Hypothalamus (tissue), 51 donors: ENCODE data around the gene GNB3.
"Not testable (repeated sequence)": the region's sequence is repeated elsewhere in the genome, so short reads cannot be mapped to it uniquely, and the experiment has no call there.

Experiments
- DNase-seq, 51 donors: peaks; one replicate each; lab custom pipeline; 2025; lab: John Stamatoyannopoulos, UW

Gene GNB3

DNA sequence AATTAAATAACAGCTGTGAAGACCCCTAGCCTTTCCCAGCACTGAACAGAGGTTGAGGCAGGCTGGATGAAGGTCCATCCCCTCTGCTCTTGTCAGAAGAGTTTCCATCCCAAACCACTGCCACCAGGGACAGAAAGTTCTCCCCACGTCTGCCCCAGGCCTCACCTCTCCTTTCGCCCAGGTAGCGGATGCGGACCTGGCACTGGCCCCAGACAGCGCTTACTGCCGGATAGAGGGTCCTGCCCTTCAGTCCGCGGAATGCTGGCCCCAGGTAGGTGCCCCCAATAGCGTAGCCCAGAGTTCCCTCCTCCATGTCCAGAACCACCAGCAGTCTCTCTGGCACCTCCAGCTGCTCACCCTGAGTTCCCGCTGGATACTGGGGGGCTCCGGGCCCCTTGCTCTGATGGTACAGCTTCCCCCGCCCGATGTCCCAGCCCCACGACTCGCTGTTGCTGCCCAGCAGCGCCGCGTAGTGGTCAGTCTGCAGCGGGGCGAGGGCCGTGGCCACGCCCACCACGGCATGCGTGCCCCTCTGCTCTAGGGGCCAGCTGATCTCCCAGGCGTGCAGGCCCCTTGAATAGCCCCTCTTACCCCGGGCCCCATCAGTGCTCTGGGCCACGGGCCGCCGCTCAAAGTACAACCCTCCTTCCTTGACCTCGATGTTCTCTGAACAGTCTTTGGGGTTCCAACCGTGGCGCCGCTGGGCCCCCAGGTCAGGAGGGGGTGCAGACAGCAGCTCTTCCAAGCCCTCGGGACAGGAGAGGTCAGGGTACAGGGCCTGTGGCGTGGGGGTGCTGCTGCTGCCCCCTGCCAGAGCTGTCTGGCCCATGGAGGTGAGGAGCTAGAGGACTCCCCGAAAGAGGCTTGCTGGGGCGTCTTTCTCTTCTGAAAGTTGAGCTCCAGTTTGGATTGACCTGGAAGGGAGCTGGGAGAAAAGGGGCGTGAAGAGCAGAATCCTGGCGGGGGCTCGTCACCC is 31.6 kb downstream of the GNB3 start:
- DNase-seq = peak in 49 of 51 donors; percentile 18 to 86 (median 68)

DNA sequence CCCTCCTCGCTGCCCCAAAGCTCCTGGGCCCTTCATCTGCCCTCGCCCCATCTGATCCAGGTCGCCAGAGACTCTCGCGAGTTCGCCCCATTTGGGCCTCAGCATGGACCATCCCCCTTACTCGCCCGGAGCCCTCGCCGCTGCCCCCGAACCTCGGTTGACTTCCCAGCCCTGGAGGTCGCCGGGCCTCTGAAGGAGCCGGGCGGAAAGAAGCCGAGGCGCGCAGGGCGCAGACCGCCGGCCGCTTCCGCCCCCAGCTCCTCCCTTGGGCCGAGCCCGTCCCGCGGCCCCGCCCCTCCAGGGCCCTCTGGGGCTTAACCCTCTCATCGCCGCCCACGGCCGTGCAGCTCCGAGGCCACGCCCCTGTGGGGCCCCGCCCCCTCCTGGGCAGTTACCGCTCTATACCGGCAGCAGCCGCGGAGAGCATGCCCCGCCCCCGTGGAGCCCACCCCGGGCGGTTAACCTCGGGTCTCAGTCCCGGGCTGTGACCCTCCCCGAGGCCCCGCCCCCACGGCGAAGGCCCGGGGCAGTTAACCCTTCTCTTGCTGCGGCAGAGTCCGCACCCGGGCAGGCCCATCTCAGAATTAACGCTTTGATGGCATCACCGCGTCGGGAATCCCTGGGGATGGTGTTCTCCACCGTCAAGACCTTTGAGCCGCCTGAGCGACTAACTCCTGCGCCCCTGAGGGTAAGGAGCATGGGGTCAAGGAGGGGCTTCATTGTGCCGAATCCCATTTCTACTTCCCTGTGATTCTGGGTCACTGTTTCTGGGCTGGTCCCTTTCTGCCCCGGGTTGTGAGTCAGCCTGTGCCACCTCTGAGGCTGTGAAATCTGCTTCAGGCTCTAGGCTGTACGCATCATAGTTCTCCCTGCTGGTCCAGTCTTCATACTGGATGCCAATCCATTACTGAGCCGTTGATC is 32.6 kb downstream of the GNB3 start, which contains the start of gene SPSB2:
Gene SPSB2 (minus strand): TSS at position 210 of the 921 bp plus-strand sequence. CDS start 402 bp downstream, outside the sequence.
- peak; percentile 50 to 97 (median 89) for DNase-seq

- DNase-seq = not testable (repeated sequence)
These were observed 33.3 kb downstream of the GNB3 start for GRCh38 chr12:6874015-6874368.

DNA sequence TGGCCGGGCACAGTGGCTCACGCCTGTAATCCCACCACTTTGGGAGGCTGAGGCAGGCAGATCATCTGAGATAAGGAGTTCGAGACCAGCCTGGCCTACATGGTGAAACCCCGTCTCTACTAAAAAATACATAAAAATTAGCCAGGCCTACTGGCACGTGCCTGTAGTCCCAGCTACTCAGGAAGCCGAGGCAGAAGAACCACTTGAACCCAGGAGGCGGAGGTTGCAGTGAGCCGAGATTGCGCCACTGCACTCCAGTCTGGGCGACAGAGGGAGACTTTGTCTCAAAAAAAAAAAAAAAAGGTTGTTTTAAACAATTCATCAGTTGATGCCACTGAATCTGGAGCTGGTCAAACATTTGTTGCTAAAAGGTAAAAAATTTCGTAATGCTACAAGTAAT is 39.1 kb downstream of the GNB3 start:
- DNase-seq = not testable (repeated sequence)

DNA sequence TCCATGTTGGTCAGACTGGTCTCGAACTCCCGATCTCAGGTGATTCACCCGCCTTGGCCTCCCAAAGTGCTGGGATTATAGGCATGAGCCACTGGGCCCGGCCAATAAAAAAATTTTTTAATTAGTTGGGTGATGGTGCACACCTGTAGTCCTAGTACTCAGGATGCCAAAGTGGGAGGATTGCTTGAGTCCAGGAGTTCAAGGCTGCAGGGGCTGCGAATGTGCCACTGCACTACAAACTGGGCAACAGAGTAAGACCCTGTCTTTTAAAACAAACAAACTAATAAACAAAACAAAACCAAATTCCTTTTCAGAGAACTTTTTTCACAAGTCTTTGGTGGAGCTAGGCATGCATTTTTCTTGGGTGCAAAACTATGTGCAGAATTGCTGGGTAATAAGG is 42.5 kb downstream of the GNB3 start:
- DNase-seq = no peak

- no peak for DNase-seq
These were observed 43.0 kb downstream of the GNB3 start for GRCh38 chr12:6883683-6884082.

DNA sequence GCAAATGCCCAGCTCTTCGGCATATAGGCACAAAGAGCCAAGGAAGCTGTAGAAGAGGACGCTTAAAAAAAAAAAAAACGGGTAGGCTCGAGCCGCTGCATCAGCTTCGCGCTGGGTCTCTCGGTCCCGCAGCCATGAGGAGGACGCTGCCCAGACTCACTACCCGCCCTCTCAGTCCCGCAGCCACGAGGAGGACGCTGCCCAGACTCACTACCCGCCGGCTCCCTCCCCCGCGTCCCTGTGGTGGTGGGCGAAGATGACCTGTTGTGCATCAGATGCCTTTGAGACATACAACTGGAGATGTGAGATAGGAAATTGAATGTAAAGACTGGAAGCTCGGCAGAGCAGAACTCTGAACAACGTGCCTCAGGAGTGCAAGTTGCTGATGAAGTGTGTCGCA is 43.8 kb downstream of the GNB3 start:
- DNase-seq = no peak

DNA sequence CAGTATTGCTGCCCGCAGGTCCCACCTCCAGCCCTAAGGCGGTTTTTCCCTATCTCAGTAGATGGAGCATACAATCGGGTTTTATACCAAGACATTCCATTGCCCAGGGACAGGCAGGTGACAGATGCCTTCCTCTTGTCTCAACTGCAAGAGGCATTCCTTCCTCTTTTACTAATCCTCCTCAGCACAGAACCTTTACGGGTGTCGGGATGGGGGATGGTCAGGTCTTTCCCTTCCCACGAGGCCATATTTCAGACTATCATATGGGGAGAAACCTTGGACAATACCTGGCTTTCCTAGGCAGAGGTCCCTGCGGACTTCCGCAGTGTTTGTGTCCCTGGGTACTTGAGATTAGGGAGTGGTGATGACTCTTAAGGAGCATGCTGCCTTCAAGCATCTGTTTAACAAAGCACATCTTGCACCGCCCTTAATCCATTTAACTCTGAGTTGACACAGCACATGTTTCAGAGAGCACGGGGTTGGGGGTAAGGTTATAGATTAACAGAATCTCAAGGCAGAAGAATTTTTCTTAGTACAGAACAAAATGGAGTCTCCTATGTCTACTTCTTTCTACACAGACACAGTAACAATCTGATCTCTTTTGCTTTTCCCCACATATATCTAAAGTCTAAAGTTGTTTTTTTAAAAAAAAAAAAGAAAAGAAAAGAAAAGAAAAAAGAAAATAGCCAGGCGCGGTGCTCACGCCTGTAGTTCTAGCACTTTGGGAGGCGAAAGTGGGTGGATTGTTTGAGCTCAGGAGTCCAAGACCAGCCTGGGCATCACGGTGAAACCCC is 45.7 kb downstream of the GNB3 start:
- not testable (repeated sequence) for DNase-seq

GRCh38 chr12:6887460-6887859 is 46.7 kb downstream of the GNB3 start:
- no peak for DNase-seq

- DNase-seq = no peak
These were observed 47.6 kb downstream of the GNB3 start for GRCh38 chr12:6888360-6888759.

- DNase-seq = not testable (repeated sequence)
These were observed 48.1 kb downstream of the GNB3 start for GRCh38 chr12:6888794-6889193.

DNA sequence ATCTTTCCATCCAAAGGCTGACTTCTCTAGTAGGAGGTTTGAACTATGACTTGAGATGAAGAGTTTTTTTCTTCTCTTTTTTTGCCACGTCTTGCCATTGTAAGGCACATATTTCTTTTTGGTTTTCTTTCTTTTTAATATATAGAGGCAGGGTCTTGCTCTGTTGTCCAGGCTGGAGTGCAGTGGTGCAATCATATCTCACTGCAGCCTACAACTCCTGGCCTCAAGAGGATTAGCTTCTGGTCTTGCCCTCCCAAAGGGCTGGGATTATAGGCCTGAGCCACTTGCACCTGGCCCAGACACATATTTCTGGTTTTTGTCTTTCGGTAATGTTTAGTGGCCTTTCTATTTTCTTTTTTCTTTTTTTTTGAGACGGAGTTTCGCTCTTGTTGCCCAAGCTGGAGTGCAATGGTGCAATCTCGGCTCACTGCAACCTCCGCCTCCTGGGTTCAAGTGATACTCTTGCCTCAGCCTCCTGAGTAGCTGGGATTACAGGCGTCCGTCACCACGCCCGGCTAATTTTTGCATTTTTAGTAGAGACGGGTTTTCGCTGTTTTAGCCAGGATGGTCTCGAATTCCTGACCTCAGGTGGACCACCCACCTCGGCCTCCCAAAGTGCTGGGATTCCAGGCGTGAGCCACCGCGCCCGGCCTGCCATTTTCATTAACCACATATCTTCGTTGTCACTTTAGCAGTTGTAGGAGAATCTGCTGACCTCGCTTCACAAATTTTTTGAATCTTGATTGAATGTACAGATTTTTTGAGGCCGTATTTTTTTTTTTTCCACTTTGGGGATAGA is 49.2 kb downstream of the GNB3 start:
- not testable (repeated sequence) for DNase-seq

DNA sequence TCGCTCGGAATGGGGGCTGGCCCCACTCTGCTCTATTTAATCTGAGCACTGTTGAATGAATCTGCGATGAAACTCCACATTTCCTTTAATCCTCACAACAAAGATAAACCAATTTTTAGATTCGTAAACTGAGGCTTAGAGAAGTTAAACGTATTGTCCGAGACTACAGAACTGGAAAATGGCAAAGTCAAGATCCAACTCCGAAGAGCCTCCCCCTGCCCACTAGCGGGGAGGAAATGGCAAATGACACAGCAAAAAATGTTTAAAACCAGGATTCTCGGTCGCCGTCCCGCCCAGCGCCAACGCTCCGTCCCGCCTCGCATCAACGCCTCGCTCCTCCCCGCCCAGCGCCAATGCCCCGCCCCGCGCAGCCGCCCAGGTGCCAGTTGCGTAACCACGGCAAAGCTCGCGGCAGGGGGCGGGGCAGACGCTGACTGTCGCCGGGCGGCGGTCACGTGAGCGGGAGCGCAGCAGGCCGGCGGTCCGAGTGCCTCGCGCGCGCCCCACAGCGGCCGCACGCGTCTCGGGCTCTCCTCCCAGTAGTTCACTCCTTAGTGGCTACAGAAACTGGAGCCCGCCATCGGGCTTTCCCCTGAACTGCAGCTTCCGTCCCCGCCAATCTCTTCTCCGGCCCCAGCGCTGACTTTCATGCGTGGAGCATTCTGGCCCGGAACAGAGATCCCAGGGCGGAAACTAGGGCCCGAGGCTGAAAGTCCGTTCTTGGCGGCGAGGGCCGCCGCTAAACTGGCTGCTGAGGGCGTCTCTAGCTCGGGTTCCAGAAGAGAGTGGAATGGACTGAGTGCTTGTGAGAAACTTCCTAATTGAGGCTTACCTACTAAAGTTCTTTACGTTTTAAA is 50.3 kb downstream of the GNB3 start:
- DNase-seq = peak; percentile 56 to 100 (median 96)

DNA sequence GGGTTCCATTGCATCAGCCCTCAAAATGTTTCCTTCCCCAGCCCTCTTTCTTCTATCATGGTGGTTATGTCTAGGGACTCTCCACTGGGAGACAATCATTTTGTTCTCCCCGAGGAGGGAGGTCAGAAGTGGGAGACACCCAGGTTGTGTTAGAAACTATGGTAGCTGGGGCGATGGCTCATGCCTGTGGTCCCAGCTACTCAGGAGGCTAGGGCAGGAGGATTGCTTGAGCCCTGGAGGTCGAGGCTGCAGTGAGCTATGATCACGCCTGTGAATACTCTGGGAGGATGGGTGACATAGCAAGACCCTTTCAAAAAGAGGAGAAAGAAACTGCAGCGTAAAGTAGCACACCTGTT is 50.9 kb downstream of the GNB3 start:
- DNase-seq = no peak

DNA sequence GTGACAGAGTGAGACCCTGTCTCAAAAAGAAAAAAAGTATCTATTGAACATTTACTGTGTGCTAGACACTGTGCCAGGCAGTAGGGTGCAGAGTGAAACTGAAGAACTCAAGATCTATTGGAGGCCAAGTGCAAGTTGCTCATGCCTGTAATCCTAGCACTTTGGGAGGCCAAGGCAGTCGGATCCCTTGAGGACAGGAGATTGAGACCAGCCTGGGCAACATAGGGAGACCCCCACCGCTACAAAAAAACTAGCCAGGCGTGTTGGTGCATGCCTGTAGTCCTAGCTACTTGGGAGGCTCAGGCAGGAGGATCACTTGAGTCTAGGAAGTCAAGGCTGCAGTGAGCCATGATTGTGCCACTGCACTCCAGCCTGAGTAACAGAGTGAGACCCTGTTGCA is 52.0 kb downstream of the GNB3 start:
- not testable (repeated sequence) for DNase-seq

DNA sequence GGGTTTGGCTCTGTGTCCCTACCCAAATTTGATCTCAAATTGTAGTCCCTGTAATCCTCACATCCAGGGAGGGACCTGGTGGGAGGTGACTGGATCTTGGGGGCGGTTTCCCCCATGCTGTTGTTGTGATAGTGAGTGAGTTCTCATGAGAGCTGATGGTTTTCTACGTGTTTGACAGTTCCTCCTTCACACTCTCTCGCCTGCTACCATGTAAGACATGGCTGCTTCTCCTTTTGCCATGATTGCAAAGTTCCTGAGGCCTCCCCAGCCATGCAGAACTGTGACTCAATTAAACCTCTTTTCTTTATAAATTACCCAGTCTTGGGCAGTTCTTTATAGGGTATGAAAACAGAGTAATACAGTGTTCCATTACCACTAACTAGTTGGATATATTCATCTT is 53.6 kb downstream of the GNB3 start:
- no peak for DNase-seq
